ENCODE data around the gene CRNKL1.

CRNKL1 gene

GRCh38 chr20:20052074-20052970, at the start of gene CRNKL1, which contains the start of gene CFAP61:
TSS of gene CRNKL1 (minus strand) at chr20:20052466. CDS start at chr20:20052342, 124 bp downstream.
TSS of gene CFAP61 (plus strand) at chr20:20052532. CDS start at chr20:20056654, 4,122 bp downstream.
- DNase-seq (ENCODE audit: low read depth), result peak; percentile 91

GRCh38 chr20:20100881-20101280, 48.6 kb upstream of the CRNKL1 start:
- H3K4me3 ChIP-seq (ENCODE audit: low read depth, low read length), result no peak overlapping the region
- DNase-seq (ENCODE audit: low read depth), result no peak

More at GRCh38 chr20:20052074-20052970, at the start of gene CRNKL1, which contains the start of gene CFAP61:
- peak within 1 kb of the TSS; percentile 96 for H3K4me3 ChIP-seq (ENCODE audit: low read depth, low read length)

- no peak for DNase-seq (ENCODE audit: low read depth)
- no peak overlapping the region for H3K4me3 ChIP-seq (ENCODE audit: low read depth, low read length)
Observed at GRCh38 chr20:20096421-20096820, 44.2 kb upstream of the CRNKL1 start.

- no peak for DNase-seq (ENCODE audit: low read depth)
- H3K4me3 ChIP-seq (ENCODE audit: low read depth, low read length), result no peak overlapping the region
Observed at GRCh38 chr20:20095114-20095872, 43.0 kb upstream of the CRNKL1 start.

GRCh38 chr20:20094410-20094809, 42.1 kb upstream of the CRNKL1 start:
- no peak overlapping the region for H3K4me3 ChIP-seq (ENCODE audit: low read depth, low read length)
- no peak for DNase-seq (ENCODE audit: low read depth)

- H3K4me3 ChIP-seq (ENCODE audit: low read depth, low read length), result no peak overlapping the region
- DNase-seq (ENCODE audit: low read depth), result no peak
Observed at GRCh38 chr20:20092827-20093226, 40.6 kb upstream of the CRNKL1 start.

- no peak for DNase-seq (ENCODE audit: low read depth)
- H3K4me3 ChIP-seq (ENCODE audit: low read depth, low read length), result no peak overlapping the region
Observed at GRCh38 chr20:20089939-20090338, 37.7 kb upstream of the CRNKL1 start.

GRCh38 chr20:20089018-20089417, 36.8 kb upstream of the CRNKL1 start:
- no peak for DNase-seq (ENCODE audit: low read depth)
- H3K4me3 ChIP-seq (ENCODE audit: low read depth, low read length), result no peak overlapping the region

- H3K4me3 ChIP-seq (ENCODE audit: low read depth, low read length), result no peak overlapping the region
- DNase-seq (ENCODE audit: low read depth), result no peak
Observed at GRCh38 chr20:20085812-20086211, 33.5 kb upstream of the CRNKL1 start.

GRCh38 chr20:20085071-20085470, 32.8 kb upstream of the CRNKL1 start:
- no peak for DNase-seq (ENCODE audit: low read depth)
- H3K4me3 ChIP-seq (ENCODE audit: low read depth, low read length), result no peak overlapping the region

GRCh38 chr20:20084296-20084752, 32.1 kb upstream of the CRNKL1 start:
- DNase-seq (ENCODE audit: low read depth), result no peak
- no peak overlapping the region for H3K4me3 ChIP-seq (ENCODE audit: low read depth, low read length)

- H3K4me3 ChIP-seq (ENCODE audit: low read depth, low read length), result no peak overlapping the region
- no peak for DNase-seq (ENCODE audit: low read depth)
Observed at GRCh38 chr20:20083807-20084206, 31.5 kb upstream of the CRNKL1 start.

- no peak overlapping the region for H3K4me3 ChIP-seq (ENCODE audit: low read depth, low read length)
- no peak for DNase-seq (ENCODE audit: low read depth)
Observed at GRCh38 chr20:20079102-20079784, 27.0 kb upstream of the CRNKL1 start.

GRCh38 chr20:20078041-20078440, 25.8 kb upstream of the CRNKL1 start:
- DNase-seq (ENCODE audit: low read depth), result no peak
- no peak overlapping the region for H3K4me3 ChIP-seq (ENCODE audit: low read depth, low read length)

GRCh38 chr20:20076297-20077065, 24.2 kb upstream of the CRNKL1 start:
- no peak overlapping the region for H3K4me3 ChIP-seq (ENCODE audit: low read depth, low read length)
- DNase-seq (ENCODE audit: low read depth), result peak; percentile 69

GRCh38 chr20:20075032-20075431, 22.8 kb upstream of the CRNKL1 start:
- H3K4me3 ChIP-seq (ENCODE audit: low read depth, low read length), result no peak overlapping the region
- DNase-seq (ENCODE audit: low read depth), result no peak

- no peak for DNase-seq (ENCODE audit: low read depth)
- H3K4me3 ChIP-seq (ENCODE audit: low read depth, low read length), result no peak overlapping the region
Observed at GRCh38 chr20:20073801-20074371, 21.6 kb upstream of the CRNKL1 start.

GRCh38 chr20:20070871-20071726, 18.8 kb upstream of the CRNKL1 start:
- no peak overlapping the region for H3K4me3 ChIP-seq (ENCODE audit: low read depth, low read length)
- no peak for DNase-seq (ENCODE audit: low read depth)
